ENCODE data around the gene SPANXN3.

SPANXN3 gene

GRCh38 chrX:143472347-143472938, 44.8 kb downstream of the SPANXN3 start:
- Histone ChIP-seq H3K36me3 (ENCODE audit: control insufficient read depth, insufficient read depth, low read length) (no peaks in the 10 kb centered on the region), H3K4me2 (ENCODE audit: low read length) (no peak overlapping the region), H3K79me2 (ENCODE audit: control insufficient read depth, insufficient read depth, low read length) (no peaks in the 10 kb centered on the region), H3K18ac (ENCODE audit: low read length) (no peak overlapping the region), H3K4me3 (ENCODE audit: low read length) (no peak overlapping the region), H4K8ac (ENCODE audit: low read depth, low read length) (no peak overlapping the region), H3K79me1 (ENCODE audit: low read length) (no peaks in the 10 kb centered on the region), H3K4ac (ENCODE audit: low read depth, low read length) (no peak overlapping the region), H3K27me3 (ENCODE audit: insufficient read depth, low read length, poor library complexity) (no peaks in the 10 kb centered on the region), H2BK15ac (replicated peaks; ENCODE audit: low read depth) (no peak overlapping the region), H3K56ac (ENCODE audit: low read length) (no peak overlapping the region), H3K4me1 (ENCODE audit: control insufficient read depth, low read depth, low read length) (no peaks in the 10 kb centered on the region), H3K23ac (ENCODE audit: low read length) (no peak overlapping the region), H3K9ac (ENCODE audit: low read length) (no peak overlapping the region), H4K5ac (ENCODE audit: low read length) (no peak overlapping the region), H2BK120ac (ENCODE audit: low read depth, low read length) (no peak overlapping the region), H2AK5ac (ENCODE audit: low read length) (no peak overlapping the region), H3K27ac (ENCODE audit: low read depth, low read length) (no peak overlapping the region), H2BK5ac (ENCODE audit: low read length) (no peak overlapping the region)
- DNase-seq = no peak
- WGBS (ENCODE audit: extremely low coverage, insufficient coverage, low lambda C conversion rate) = no CpG with 5 or more reads among the region's 1 CpG

DNA sequence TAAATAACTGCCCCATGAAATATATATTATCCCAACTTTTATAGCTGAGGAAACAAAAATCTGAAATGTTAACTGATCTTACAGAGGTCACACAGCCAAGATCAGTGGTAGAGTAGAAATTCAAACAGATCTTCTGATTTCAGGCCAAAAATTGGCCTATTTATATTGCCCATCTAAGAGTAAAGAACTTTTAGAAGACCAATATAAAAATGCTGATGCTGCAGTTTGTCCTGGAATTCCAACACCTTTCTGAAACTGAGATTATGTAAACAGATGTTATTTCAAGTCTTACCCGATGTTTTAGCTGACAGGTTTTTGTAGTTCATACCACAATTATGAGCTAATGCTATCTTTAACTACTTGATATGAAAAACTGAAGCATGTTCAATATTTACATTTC, 51.1 kb downstream of the SPANXN3 start:
- Histone ChIP-seq H3K23ac (ENCODE audit: low read length) (no peak overlapping the region), H4K8ac (ENCODE audit: low read depth, low read length) (no peak overlapping the region), H2BK15ac (replicated peaks; ENCODE audit: low read depth) (no peak overlapping the region), H4K5ac (ENCODE audit: low read length) (no peak overlapping the region), H3K36me3 (ENCODE audit: control insufficient read depth, insufficient read depth, low read length) (no peaks in the 10 kb centered on the region), H3K4me3 (ENCODE audit: low read length) (no peak overlapping the region), H2AK5ac (ENCODE audit: low read length) (no peak overlapping the region), H3K56ac (ENCODE audit: low read length) (no peak overlapping the region), H3K79me1 (ENCODE audit: low read length) (no peaks in the 10 kb centered on the region), H3K4ac (ENCODE audit: low read depth, low read length) (no peak overlapping the region), H3K79me2 (ENCODE audit: control insufficient read depth, insufficient read depth, low read length) (no peaks in the 10 kb centered on the region), H3K27me3 (ENCODE audit: insufficient read depth, low read length, poor library complexity) (no peaks in the 10 kb centered on the region), H3K4me2 (ENCODE audit: low read length) (no peak overlapping the region), H3K4me1 (ENCODE audit: control insufficient read depth, low read depth, low read length) (no peaks in the 10 kb centered on the region), H2BK5ac (ENCODE audit: low read length) (no peak overlapping the region), H3K27ac (ENCODE audit: low read depth, low read length) (no peak overlapping the region), H3K18ac (ENCODE audit: low read length) (no peak overlapping the region), H3K9ac (ENCODE audit: low read length) (no peak overlapping the region), H2BK120ac (ENCODE audit: low read depth, low read length) (no peak overlapping the region)
- WGBS (ENCODE audit: extremely low coverage, insufficient coverage, low lambda C conversion rate) = no CpG with 5 or more reads among the region's 1 CpG
- no peak for DNase-seq

DNA sequence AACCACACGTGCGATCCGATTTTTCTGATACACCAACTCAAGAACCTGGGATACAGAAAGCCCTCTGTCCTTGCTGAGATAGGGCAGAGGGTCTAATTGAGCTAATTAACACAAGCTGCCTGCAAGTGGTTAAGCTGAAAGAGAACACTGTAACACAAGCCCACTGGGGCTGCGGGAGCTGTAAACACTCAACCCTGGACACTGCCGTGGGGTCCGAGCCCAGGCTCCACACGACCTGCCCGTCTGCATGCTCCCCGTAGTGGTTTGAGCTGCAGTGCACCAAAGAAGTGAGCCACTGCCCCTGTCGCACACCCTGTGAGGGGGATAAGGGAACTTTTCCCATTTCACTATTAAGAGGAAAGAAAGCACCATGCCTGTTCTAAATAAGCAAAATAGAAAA, 54.6 kb downstream of the SPANXN3 start:
- Histone ChIP-seq H4K8ac (ENCODE audit: low read depth, low read length) (no peak overlapping the region), H2BK120ac (ENCODE audit: low read depth, low read length) (no peak overlapping the region), H2AK5ac (ENCODE audit: low read length) (no peak overlapping the region), H4K5ac (ENCODE audit: low read length) (no peak overlapping the region), H3K79me2 (ENCODE audit: control insufficient read depth, insufficient read depth, low read length) (no peaks in the 10 kb centered on the region), H3K23ac (ENCODE audit: low read length) (no peak overlapping the region), H3K4me3 (ENCODE audit: low read length) (no peak overlapping the region), H2BK5ac (ENCODE audit: low read length) (no peak overlapping the region), H3K4me1 (ENCODE audit: control insufficient read depth, low read depth, low read length) (no peaks in the 10 kb centered on the region), H3K79me1 (ENCODE audit: low read length) (no peaks in the 10 kb centered on the region), H3K4ac (ENCODE audit: low read depth, low read length) (no peak overlapping the region), H3K27ac (ENCODE audit: low read depth, low read length) (no peak overlapping the region), H3K18ac (ENCODE audit: low read length) (no peak overlapping the region), H3K27me3 (ENCODE audit: insufficient read depth, low read length, poor library complexity) (no peaks in the 10 kb centered on the region), H3K9ac (ENCODE audit: low read length) (no peak overlapping the region), H2BK15ac (replicated peaks; ENCODE audit: low read depth) (no peak overlapping the region), H3K56ac (ENCODE audit: low read length) (no peak overlapping the region), H3K4me2 (ENCODE audit: low read length) (no peak overlapping the region), H3K36me3 (ENCODE audit: control insufficient read depth, insufficient read depth, low read length) (no peaks in the 10 kb centered on the region)
- no CpG with 5 or more reads among the region's 10 CpGs for WGBS (ENCODE audit: extremely low coverage, insufficient coverage, low lambda C conversion rate)
- DNase-seq = no peak

DNA sequence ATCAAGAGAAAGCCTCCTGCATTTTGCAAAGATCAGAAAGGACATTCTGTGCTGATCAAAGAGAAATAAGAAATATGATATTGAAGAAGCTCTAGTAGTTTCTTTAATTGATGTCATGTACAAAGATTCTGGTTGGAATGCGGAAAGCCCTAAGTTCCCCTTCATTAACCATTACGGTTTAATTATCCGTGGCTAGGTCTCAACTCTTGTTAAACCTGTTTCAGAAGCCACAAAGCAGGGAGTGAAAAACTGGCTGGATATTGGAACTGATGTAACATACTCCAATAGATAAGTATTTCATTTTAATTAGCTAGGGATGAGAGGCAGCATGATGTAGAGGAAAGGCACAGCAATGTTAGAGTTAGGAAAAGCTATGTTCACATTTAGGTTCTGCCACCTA, 55.7 kb downstream of the SPANXN3 start:
- Histone ChIP-seq H3K4ac (ENCODE audit: low read depth, low read length) (no peak overlapping the region), H2BK120ac (ENCODE audit: low read depth, low read length) (no peak overlapping the region), H4K8ac (ENCODE audit: low read depth, low read length) (no peak overlapping the region), H3K56ac (ENCODE audit: low read length) (no peak overlapping the region), H3K27ac (ENCODE audit: low read depth, low read length) (no peak overlapping the region), H2AK5ac (ENCODE audit: low read length) (no peak overlapping the region), H3K36me3 (ENCODE audit: control insufficient read depth, insufficient read depth, low read length) (no peaks in the 10 kb centered on the region), H3K27me3 (ENCODE audit: insufficient read depth, low read length, poor library complexity) (no peaks in the 10 kb centered on the region), H3K79me2 (ENCODE audit: control insufficient read depth, insufficient read depth, low read length) (no peaks in the 10 kb centered on the region), H2BK15ac (replicated peaks; ENCODE audit: low read depth) (no peak overlapping the region), H3K9ac (ENCODE audit: low read length) (no peak overlapping the region), H3K79me1 (ENCODE audit: low read length) (no peaks in the 10 kb centered on the region), H2BK5ac (ENCODE audit: low read length) (no peak overlapping the region), H3K4me2 (ENCODE audit: low read length) (no peak overlapping the region), H3K18ac (ENCODE audit: low read length) (no peak overlapping the region), H3K4me1 (ENCODE audit: control insufficient read depth, low read depth, low read length) (no peaks in the 10 kb centered on the region), H3K23ac (ENCODE audit: low read length) (no peak overlapping the region), H4K5ac (ENCODE audit: low read length) (no peak overlapping the region), H3K4me3 (ENCODE audit: low read length) (no peak overlapping the region)
- DNase-seq = no peak
- no CpG with 5 or more reads among the region's 3 CpGs for WGBS (ENCODE audit: extremely low coverage, insufficient coverage, low lambda C conversion rate)

Data from mesendoderm (in vitro differentiated cells).